H1 (cell line): Measurements from ENCODE around the gene CRB2. TPM values are rescaled to one million over a fixed set of nuclear protein-coding genes. Genes with fewer than 3 reads are reported as not detected.

Source experiments
- CBX5 ChIP-seq: fragments of 300-800, 300-1000 bp; sonication (generic); IDR thresholded peaks from 2 replicates; pipeline ENCODE4 v1.7.1; 2016; ENCODE audit warnings: antibody characterized with exemption, low read length, low read depth
- CTCF ChIP-seq, 3 experiments: IDR thresholded peaks; 1 replicate in 2 of 3; 2 replicates in 1 of 3; pipeline versions ENCODE4 v1.5.1 to v1.6.1; 2011; ENCODE audit warnings: low read length in 3 of 3, mild to moderate bottlenecking in 3 of 3, inconsistent platforms in 2 of 3, low read depth in 1 of 3, moderate library complexity in 1 of 3; ENCODE audit not compliant: insufficient read depth in 1 of 3; ENCODE audit errors: control extremely low read depth in 1 of 3
- SP4 ChIP-seq: IDR thresholded peaks from 2 replicates; pipeline ENCODE4 v1.6.1; 2012; ENCODE audit warnings: low read length, inconsistent platforms
- TCF12 ChIP-seq: IDR thresholded peaks from 2 replicates; pipeline ENCODE4 v1.6.1; 2011; ENCODE audit warnings: low read depth, mild to moderate bottlenecking, low read length
- ZNF274 ChIP-seq: IDR thresholded peaks from 2 replicates; pipeline ENCODE4 v1.7.0; 2012; ENCODE audit warnings: low read length, borderline replicate concordance; ENCODE audit errors: extremely low read depth
- polyA plus RNA-seq, 7 experiments: library from polyadenylated mRNA; depleted of rRNA in 3 of 7; stranded (reverse) in 5 of 7; unstranded in 2 of 7; fragments of >200 nt in 5 of 7; fragments of 200-250 nt in 2 of 7; gene quantifications; 1 replicate in 5 of 7; 2 replicates in 1 of 7; 4 replicates in 1 of 7; pipeline versions ENCODE4 v1.2.1 to v1.2.3, GENCODE V29; 2011 to 2013; ENCODE audit warnings: missing spikeins in 2 of 7, mixed read lengths in 2 of 7
- total RNA-seq: library from RNA; stranded (reverse); fragmentation: NEBNext Ultra II Directional; extraction: Animal tissue kit (Norgen Biotek cat#: 25700); gene quantifications from 2 replicates; pipeline ENCODE4 v1.2.1, GENCODE V29; 2021

CRB2 gene
- total and polyA plus RNA-seq, 2 of the 8 experiments (the other 6 are each of a cell fraction or from before 2014, with no cell fraction given), result 4.0 to 8.4 TPM

- no peak for TF ChIP-seq CTCF (IDR thresholded peaks at IDR 0.05; ENCODE audit: control extremely low read depth in 1 of 3, insufficient read depth in 1 of 3, low read depth in 1 of 3, low read length in 3 of 3)
- no peak for TF ChIP-seq ZNF274
- TF ChIP-seq CBX5, result no peak
- TF ChIP-seq TCF12, result no peak
- TF ChIP-seq SP4, result no peak
These were observed 15.2 kb downstream of the CRB2 start (continued) for GRCh38 chr9:123371228-123371584.
